ENCODE results near the gene KPNA6. TPM values are rescaled to one million over a fixed set of nuclear protein-coding genes. Genes with fewer than 3 reads are reported as not detected.
"Not testable (repeated sequence)": the region's sequence is repeated elsewhere in the genome, so short reads cannot be mapped to it uniquely, and the experiment has no call there.

Gene KPNA6
- total and polyA plus RNA-seq, 9 of the 15 experiments (the other 6 are each of a cell fraction or from before 2014, with no cell fraction given) = 20.1 to 54.6 (median 32.2) TPM

GRCh38 chr1:32112806-32113375 is 5.0 kb downstream of the KPNA6 start:
- H3K9ac ChIP-seq (ENCODE audit: insufficient read depth in 1 of 2, low read depth in 2 of 2, low read length in 2 of 2) = no peak overlapping the region
- H3K36me3 ChIP-seq (ENCODE audit: control insufficient read depth, insufficient read depth, low read length) = peaks cover 48% of the 10 kb centered on the region
- H3K9me1 ChIP-seq (ENCODE audit: control insufficient read depth, insufficient read depth, low read length) = peaks cover 4% of the 10 kb centered on the region
- no peaks in the 10 kb centered on the region for H3K9me3 ChIP-seq (replicated peaks; ENCODE audit: control insufficient read depth, insufficient read depth, low read depth, low read length)
- FAIRE-seq (no peak), DNase-seq (ENCODE audit: extremely low read depth in 1 of 4, low spot score in 3 of 4) (no peak), ATAC-seq (no peak)
- H2AFZ ChIP-seq (ENCODE audit: low read depth, low read length) = no peak overlapping the region
- H3K4me2 ChIP-seq (ENCODE audit: insufficient read depth, low read length) = no peak overlapping the region
- intact Hi-C loops (cut with micrococcal nuclease) = no loop called here
- no peak overlapping the region for H3K27ac ChIP-seq (ENCODE audit: extremely low read depth, low read depth, low read length)
- no peak overlapping the region for H3K4me3 ChIP-seq
- ChIA-PET POLR2A (interaction anchor here (1.0 to 12.7 kb wide), 5 partner anchors 12 to 104 kb away, joined by 3 to 209 read pairs (median 3); partner anchors contain the start of gene TXLNA), CTCF (ENCODE audit: low intra/inter-chr PET ratio) (no interaction called here)
- no peaks in the 10 kb centered on the region for H3K27me3 ChIP-seq (ENCODE audit: control insufficient read depth in 2 of 2, insufficient read depth in 2 of 2, low read length in 2 of 2)
- H3K4me1 ChIP-seq (replicated peaks in 1 of 2; ENCODE audit: control insufficient read depth in 2 of 2, insufficient read depth in 2 of 2, low read length in 2 of 2) = peaks cover 19 to 38% of the 10 kb centered on the region in 2 experiments; a peak in 4 of 5 replicates
- WGBS (ENCODE audit: insufficient coverage, low coverage, missing lambda C conversion rate) = 79% methylated on average over 5 of the region's 5 CpGs
- H4K20me1 ChIP-seq (replicated peaks; ENCODE audit: control insufficient read depth, insufficient read depth, low read length) = peaks cover 26% of the 10 kb centered on the region
- in situ Hi-C loops (cut with MboI) = no loop called here
- peaks cover 98% of the 10 kb centered on the region for H3K79me2 ChIP-seq (ENCODE audit: control insufficient read depth, insufficient read depth, low read length)
- BruUV-seq (replicated peaks) = no TSS peak
- TF ChIP-seq BCOR (IDR thresholded peaks at IDR 0.05) = peak; percentile 35; the same call in 1 of the 2 replicates
- peak; percentile 70 for TF ChIP-seq RBM25 (IDR thresholded peaks at IDR 0.05; ENCODE audit: low read depth, low read length, severe bottlenecking)
- peak; percentile 95 for TF ChIP-seq ZNF121 (CRISPR knock-in tag; conservative IDR thresholded peaks at IDR 0.05)
- TF ChIP-seq ZNF778 (CRISPR knock-in tag; IDR thresholded peaks at IDR 0.05) = no peak
- no peak for TF ChIP-seq USF2 (CRISPR knock-in tag; IDR thresholded peaks at IDR 0.05)
- no peak for TF ChIP-seq YBX1 (IDR thresholded peaks at IDR 0.05)
- 0 out of 4 replicates have a peak, but pooled peaks of 1 of the 2 experiments have one; percentile 16 for TF ChIP-seq KDM1A (IDR thresholded peaks at IDR 0.05)
- peak; percentile 89 for TF ChIP-seq MYNN (IDR thresholded peaks at IDR 0.05)
- no peak for TF ChIP-seq MYNN (CRISPR knock-in tag; IDR thresholded peaks at IDR 0.05)

GRCh38 chr1:32113436-32113835 is 5.6 kb downstream of the KPNA6 start:
- Histone ChIP-seq H3K79me2 (ENCODE audit: control insufficient read depth, insufficient read depth, low read length) (peaks cover 98% of the 10 kb centered on the region), H3K4me1 (replicated peaks in 1 of 2; ENCODE audit: control insufficient read depth in 2 of 2, insufficient read depth in 2 of 2, low read length in 2 of 2) (peaks cover 20 to 33% of the 10 kb centered on the region in 2 experiments; a peak in 4 of 5 replicates), H3K36me3 (ENCODE audit: control insufficient read depth, insufficient read depth, low read length) (peaks cover 48% of the 10 kb centered on the region), H4K20me1 (replicated peaks; ENCODE audit: control insufficient read depth, insufficient read depth, low read length) (peaks cover 26% of the 10 kb centered on the region)
- H3K9ac ChIP-seq (ENCODE audit: insufficient read depth in 1 of 2, low read depth in 2 of 2, low read length in 2 of 2); H3K27ac ChIP-seq (ENCODE audit: extremely low read depth, low read depth, low read length); H3K27me3 ChIP-seq (ENCODE audit: control insufficient read depth in 2 of 2, insufficient read depth in 2 of 2, low read length in 2 of 2); H3K9me3 ChIP-seq (replicated peaks; ENCODE audit: control insufficient read depth, insufficient read depth, low read depth, low read length); H3K4me3 ChIP-seq; BruUV-seq (replicated peaks); CTCF ChIA-PET (ENCODE audit: low intra/inter-chr PET ratio); ATAC-seq; H3K9me1 ChIP-seq (ENCODE audit: control insufficient read depth, insufficient read depth, low read length); in situ Hi-C loops (cut with MboI); H3K4me2 ChIP-seq (ENCODE audit: insufficient read depth, low read length); intact Hi-C loops (cut with micrococcal nuclease); FAIRE-seq; DNase-seq (ENCODE audit: extremely low read depth in 1 of 4, low spot score in 3 of 4); H2AFZ ChIP-seq (ENCODE audit: low read depth, low read length): not testable (repeated sequence)
- POLR2A ChIA-PET = interaction anchor here (1.0 to 12.7 kb wide), 5 partner anchors 11 to 104 kb away, joined by 3 to 209 read pairs (median 3); partner anchors contain the start of gene TXLNA
- 74% methylated on average over 4 of the region's 4 CpGs for WGBS (ENCODE audit: insufficient coverage, low coverage, missing lambda C conversion rate)
